Bone marrow (tissue), 2 donors: Measurements from ENCODE around the gene FAM151B.
"Not testable (repeated sequence)": the region's sequence is repeated elsewhere in the genome, so short reads cannot be mapped to it uniquely, and the experiment has no call there.

Source experiments
- DNase-seq, 2 donors: peaks; one replicate each; lab custom pipeline; 2025; lab: John Stamatoyannopoulos, UW

FAM151B gene

DNA sequence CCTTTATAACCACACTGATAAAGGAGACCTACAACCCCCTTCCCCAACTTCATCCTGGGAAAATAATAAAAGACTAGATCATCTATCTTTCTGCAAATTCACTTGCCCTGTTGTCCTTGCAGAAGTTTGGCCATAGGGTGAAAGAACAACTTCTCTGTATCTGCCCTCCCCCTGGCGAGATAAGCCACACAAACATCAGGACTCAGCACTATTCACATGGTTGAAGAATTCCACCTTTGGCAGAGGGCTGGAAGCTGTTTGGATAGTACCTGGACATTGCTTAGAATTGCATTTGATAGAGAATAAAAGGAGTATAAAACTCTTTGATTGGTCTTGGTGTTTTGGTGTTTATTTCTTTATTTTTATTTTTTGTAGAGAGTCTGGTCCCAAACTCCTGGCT lies 16.9 kb downstream of the FAM151B start:
- no peak for DNase-seq

DNA sequence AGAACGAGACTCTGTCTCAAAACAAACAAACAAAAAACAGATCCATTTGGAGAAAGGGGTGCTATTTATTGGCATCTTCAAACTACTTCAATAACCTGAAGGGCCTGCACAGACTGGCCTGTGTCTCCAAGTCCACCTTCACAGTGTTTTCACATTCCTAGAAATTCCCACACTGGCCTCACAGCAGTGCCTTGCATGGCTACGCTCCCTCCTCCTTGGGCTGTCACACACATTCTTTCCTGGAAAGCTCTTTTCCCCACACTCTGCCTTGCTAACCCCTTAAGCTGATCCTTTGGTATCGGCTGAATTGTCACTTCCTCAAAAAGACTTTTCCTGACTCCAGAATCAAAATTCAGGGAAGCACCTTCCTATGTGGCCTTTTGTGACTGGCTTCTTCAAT lies 19.8 kb downstream of the FAM151B start:
- DNase-seq, result no peak

DNA sequence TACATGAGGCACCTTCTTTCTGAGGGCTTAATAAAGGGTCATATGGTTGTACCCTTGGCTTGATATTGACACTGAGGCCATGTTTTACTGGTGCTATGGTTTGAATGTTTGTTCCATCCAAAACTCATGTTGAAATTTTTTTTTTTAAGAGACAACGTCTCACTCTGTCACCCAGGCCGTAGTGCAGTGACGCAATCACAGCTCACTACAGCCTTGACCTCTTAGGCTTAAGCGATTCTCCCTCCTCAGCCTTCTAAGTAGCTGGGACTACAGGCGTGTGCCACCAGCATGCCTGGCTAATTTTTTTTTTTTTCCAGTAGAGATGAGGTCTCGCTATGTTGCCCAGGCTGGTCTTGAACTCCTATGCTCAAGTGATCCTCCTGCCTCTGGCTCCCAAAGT lies 20.9 kb downstream of the FAM151B start:
- DNase-seq, result no peak

DNA sequence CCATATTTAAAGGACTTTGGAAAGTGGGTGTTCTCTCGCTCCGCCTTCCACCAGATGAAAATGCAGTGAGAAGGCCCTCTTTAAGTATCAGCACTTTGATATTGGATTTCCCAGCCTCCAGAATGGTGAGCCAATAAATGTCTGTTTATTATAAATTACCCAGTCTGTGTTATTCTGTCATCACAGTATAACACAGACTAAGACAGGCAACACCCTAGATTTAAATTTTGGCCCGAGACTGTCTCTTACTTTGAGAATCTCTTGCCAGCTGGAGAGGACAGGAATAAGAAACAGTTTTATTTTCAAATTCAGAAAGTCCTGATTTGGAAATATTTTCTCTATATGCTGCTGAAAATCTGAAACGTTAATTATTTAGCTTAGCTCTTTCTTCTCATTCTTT lies 21.5 kb downstream of the FAM151B start:
- no peak for DNase-seq

DNA sequence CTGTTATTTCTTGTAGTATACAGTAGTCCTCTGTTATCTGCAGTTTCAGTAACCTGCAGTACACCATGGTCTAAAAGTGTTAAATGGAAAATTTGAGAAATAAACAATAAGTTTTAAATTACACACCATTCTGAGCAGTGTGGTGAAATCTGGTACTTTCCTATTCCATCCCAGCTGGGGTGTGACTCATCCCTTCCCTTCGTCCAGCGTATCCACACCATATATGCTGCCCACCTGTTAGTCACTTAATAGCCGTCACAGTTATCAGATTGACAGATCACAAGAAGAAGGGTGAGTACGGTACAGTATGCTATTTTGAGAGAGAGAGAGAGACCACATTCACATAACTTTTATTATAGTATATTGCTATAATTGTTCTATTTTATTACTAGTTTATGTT lies 28.9 kb downstream of the FAM151B start:
- no peak for DNase-seq

DNA sequence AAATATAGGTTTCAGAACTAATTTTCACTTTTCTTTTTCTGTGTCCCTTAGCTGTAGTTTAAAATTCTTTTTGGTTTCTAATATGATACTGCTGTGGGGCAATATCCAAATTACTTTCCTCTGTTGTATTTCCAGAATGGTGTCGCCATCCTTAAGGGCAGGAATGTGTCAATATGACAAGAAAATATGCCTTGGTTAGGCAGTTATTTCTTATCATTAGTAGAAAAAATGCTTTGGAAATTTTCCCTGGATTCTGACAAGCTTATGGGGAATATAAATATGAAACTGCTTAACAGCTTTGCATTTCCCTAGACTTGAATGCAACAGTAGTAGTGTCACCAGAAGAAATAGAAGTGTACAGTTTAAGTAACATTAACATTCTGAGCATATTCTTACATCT lies 52.8 kb downstream of the FAM151B start:
- DNase-seq, result no peak

DNA sequence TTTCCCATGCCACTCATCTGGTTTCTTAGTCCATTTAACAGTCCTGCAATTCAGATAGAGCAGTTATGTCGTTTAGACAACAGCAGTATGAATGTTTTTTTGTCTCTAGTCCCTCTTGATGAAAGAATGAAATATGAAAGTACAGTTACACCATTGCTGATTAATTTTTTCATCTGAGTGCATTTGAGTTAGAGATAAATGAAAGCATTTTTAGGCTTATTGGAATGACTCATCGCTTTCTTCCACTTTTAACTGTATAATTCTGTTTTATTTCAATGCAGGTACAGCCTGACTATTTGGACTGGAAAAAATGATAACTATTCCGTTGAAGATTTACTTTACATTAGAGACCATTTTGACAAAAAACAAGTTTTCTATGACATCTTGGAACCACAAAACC lies 53.5 kb downstream of the FAM151B start:
- no peak for DNase-seq

DNA sequence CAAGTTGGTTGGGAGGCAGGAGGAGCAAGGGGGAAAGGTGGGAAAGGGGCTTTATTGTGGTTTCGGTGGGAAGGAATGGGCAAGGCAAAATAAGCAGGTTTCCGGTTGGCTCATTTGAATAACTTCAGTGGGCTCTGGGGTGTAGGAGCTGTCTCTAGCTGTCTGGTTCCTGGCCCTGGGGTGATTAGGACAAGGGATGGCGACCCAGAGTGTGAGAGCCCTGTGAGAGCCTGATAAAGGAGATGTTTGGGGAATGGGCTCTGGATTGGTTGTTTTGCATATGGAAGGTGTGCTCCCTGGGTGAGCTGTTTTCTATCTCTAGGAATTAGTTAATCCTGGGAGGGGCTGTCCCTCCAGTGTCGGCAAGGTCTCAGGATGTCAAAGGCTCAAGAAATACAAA lies 66.7 kb downstream of the FAM151B start:
- no peak for DNase-seq

DNA sequence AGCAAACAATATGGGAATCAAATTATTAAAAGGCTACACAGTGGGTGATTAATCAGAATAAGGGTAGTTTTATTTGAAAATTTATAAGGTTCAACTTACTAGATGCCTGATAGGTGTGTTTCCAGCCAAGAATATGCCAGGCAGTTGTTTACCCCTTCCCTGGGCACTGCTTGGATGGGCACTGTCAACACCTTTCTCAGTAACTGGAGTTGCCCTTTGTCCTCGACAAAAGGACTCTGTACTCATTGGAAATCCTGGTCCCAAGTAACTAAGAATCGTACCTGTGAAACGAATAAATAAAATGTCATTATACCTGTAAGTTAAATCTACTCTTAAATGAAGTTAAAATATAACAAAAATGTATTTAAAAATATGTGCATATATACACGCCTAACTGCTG lies 67.2 kb downstream of the FAM151B start:
- DNase-seq, result no peak

DNA sequence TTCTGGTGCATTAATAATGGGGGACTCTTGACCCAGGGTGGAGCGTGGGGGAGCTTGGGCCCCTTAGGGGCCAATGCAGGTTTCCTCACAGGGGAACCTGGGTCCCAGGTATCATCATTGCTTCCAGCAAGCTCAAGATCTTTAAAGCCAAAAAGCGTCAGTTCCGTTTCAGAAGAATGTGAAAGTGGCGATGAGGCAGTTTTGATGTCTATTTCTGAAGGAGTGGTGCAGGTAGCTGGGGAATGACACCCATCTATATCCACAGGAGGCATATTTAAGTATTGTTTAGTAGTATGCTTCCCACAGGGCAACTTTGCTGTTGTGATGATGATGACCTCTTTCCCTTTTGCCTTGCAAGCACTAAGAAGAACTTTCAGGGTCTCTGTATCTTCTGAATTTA lies 71.3 kb downstream of the FAM151B start:
- DNase-seq, result no peak

DNA sequence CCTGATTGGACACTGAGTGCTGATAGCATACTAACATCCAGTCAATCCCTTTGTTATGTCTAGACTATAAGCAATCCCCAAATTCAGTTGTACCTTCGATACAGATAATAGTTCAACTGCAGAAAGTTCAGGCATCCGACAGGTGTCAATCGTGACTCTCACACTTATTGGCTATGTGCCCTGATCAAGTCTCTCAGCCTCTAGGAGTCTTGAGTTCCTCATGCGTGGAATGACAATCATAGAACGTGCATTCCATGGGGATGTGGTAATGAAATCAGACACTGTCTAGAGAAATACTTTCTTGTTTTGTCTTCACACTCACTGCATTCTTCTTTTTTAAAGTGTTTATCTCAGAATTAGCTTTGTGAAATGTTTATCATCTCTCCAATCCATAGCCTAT lies 77.4 kb downstream of the FAM151B start:
- no peak for DNase-seq

DNA sequence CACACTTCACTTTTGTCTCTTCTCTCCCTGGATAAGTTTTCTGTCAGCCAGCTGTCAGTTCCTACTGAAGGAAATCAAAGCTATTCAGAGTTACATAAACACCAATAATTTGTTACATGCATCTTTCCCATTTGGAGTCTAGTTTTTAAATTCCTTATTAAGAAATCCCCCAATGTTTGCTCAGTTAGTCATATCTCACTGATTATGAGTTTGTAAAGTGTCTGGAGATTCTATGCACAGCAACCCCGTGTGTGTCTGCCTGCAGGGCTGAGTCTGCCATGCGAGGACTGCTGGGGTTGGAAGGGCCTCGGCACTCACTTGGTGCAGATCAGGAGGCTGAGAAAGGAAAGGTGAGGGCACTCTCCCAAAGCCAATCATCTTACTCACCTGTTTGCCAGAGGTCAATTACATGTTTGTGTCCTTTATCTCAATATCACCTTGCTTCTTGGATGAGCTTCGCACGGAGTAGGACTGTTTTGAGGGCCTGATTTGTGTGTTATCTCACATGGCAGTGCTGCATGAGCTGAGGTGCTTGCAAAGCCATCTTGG lies 78.9 kb downstream of the FAM151B start:
- no peak for DNase-seq

DNA sequence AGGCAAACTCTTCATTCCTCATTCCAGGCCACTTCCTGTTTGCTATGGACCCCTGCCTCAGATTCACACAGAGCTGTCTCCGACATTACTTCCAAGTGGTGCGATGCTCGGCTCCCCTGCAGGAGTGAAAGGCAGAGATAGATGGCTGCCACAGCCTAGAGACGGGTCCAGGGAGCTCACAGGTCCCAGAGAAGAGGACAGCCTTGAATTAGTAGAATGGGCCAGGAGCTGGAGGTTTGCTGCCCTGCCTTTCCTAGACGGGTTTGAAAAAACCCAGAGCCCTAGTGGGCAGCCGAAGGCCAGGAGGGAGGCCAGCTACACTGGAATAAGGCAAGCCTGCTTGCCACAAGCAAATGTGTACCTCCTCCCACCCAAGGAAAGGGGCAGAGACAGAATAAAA lies 80.4 kb downstream of the FAM151B start:
- DNase-seq, result no peak

DNA sequence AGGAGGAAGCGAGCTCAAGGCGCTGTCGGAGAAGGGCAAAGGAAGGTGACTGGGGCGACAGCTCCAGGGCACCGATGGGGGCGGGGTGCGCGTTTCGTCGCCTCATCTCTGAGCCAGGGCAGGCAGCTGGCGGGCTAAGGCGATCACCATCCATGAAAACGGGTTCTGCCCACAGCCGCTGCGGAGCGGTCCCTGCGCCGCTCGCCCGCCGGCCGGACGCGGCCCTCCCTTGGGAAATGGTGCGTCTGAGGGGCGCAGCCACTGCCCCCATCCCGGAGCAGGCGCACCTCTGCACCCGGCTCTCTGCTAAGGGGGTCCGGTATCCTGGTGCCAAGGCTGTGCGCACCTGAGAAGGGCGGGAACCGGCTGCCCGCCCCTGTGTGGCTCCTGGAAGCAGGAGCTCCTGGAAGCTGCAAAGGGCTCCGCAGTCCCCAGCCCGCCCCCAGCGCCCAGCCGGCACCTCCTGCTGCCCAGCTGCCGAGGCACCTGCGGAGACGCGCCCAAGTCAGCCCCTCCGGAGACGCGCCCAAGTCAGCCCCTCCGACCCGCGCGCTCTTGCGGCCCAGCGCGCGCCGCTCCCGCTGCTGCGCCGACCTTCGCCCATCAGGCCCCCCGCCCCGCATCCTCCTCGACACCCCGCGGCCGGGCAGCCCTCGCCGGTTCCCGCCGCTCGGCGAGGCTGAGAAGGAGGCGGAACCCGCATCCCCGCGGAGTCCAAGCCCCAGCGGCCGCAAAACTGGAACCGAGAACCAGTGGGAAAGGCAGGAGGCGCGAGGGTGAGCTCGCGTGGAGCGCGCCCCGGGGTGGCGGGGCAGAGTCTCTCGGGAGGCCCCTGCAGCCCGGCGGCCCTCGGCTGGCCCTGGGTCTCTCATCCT lies 81.4 kb downstream of the FAM151B start:
- DNase-seq, result no peak

DNA sequence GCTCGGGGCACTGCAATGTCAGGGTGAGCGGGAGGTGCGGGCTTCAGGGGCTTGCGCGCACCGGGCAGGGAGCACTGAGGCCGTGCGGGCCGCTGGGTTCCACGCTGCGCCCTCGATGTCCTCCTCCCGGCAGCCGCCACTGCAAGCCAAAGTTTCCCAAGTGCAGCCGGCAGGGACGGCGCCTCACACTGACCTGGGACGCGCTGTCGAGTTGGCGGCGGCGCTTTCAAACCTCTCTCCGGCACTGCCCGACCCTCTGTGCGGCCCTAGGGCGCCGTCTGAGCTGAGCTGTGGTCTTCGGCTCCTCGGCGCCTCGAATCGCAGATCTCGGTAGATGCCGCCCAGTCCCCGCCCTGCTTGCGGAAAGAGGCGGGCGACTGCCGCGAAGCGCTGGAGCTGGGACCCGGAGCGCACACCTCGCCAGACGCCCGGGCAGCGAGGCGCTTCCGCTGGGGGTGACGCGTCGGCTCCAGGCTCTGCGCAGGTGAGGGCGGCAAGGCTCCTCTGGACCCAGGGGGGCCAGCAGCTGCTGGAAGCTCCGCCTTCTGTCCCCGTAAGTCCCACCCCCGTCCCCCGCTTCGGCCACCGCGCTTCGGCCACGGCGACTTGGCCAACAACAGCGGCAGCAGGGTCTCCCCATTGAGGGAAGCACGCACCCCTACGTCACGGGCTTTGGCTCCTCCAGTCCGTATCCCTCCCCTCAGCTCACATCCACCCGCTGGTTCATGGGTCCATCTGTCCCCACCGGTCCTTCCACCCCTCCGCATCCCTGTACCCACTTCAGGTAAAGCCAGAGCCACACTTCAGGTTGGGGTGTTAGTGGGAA lies 82.3 kb downstream of the FAM151B start, which contains the start of gene ANKRD34B:
TSS of gene ANKRD34B (minus strand) at position 320 of the 826 bp plus-strand sequence. CDS start 10,261 bp downstream, outside the sequence.
- DNase-seq, result no peak

DNA sequence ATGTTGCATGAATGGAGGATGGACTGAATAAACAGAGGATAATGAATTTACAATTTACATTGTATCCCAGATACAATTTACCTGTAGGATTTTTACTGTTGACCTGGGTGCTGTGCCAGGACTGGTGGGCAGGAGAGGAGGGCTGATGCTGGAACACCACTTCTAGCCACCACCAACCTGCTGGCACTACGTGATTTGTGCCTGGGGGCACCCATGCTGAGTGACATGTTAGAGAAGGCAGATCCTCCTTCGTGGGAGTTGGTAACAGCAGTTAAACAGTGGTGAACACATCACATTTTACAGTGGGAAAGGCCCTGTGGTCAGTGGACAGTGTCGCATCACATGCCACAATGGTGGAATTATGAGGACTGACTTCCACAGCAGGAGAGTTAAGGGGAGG lies 85.2 kb downstream of the FAM151B start:
- DNase-seq, result no peak

DNA sequence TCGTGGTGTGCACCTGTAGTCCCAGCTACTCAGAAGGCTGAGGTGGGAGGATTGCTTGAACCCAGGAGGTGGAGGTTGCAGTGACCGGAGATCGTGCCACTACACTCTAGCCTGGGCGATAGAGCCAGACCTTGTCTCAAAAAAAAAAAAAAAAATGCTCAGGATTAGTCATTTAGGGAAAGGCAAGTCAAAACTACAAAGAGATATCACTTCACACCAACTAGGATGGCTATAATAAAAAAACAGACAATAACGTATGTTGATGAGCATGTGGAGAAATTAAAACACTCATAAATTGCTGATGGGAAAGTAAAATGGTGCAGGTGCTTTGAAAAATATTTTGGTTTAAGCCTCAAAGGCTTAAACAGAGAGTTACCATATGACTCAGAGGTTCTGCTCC lies 88.5 kb downstream of the FAM151B start:
- no peak for DNase-seq

DNA sequence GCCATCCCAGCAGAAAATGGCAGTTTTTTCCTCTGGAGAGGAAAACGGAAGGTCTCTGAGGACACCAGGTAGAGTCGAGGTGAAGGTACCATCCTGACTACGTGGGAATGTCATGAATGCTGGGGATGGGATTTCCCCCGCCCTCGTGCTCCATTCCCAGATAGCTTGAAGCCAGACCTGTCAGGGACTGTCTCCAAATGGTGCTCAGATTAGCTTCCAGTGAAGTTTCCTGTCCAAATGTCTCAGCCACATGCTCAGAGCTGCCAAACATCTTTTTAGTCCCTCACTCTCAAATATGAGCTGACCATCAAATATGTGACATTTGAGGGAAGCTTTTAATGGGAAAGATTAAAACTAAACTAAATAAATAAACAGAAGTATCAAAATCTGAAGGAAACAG lies 89.8 kb downstream of the FAM151B start:
- DNase-seq, result no peak

DNA sequence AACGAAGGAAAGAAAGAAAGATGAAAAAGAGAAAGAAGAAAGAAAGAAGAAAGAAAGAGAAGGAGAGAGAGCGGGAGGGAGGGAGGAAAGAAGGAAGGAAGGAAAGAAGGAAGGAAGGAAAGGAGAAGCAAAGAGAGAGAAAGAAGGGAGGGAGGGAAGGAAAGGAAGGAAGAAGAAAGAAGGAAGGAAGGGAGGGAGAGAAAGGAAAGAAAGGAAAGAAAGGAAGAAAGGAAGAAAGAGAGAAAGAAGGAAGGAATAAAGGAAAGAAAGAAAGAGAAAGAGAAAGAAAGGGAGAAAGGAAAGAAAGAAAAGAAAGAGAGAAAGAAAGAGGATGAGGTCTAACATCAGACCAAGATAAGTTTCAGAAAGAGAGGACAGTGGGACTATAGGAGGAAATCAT lies 91.2 kb downstream of the FAM151B start:
- DNase-seq, result no peak

DNA sequence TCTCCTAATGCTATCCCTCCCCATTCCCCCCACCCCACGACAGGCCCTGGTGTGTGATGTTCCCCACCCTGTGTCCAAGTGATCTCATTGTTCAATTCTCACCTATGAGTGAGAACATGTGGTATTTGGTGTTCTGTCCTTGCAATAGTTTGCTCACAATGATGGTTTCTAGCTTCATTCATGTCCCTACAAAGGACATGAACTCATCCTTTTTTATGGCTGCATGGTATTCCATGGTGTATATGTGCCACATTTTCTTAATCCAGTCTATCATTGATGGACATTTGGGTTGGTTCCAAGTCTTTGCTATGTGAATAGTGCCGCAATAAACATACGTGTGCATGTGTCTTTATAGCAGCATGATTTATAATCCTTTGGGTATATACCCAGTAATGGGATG lies 92.4 kb downstream of the FAM151B start:
- not testable (repeated sequence) for DNase-seq

DNA sequence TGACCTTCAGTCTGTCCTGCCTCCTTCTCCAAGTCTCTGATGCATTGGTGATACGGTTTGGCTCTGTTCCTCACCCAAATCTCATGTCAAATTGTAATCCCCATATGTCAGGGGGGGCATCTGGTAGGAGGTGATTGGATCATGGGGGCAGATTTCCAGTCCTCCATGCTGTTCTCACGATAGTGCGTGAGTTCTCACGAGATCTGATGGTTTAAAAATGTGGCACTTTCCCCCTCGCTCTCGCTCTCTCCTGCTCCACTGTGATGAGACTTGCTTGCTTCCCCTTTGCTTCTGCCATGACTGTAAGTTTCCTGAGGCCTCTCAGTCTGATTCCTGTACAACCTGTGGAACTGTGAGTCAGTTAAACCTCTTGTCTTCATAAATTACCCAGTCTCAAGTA lies 96.9 kb downstream of the FAM151B start:
- DNase-seq, result no peak

DNA sequence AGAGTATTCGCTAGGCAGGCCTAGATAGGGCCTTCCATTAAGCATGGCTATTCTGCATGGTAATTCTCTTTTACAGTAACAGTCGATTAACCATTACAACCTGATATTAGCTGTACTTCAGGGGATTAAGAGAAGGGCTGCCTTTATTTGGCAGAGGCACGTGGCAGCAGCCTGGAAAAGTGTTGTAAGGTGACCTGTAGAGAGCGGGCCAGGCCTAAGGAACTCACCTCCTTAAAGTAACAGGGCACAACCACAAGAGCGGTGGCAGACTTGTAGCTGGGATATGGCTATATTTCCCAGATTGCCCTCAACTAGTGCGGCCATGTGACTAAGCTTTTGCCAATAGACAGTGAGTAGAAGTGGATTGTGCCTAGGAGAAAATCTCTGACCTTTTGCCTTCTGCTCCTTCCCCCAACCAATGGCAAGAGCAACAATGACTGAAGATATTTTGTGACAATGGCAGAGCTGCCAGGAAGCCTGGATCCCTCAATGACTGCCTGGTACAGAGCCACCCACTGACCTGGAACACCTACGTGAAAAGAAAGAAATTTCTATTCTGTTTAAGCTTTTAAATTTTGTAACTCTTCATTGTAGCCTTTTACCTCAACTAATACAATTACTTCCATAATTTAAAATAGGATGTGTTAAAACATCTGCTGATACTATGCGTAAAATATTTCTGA lies 101.1 kb downstream of the FAM151B start:
- DNase-seq, result no peak
